GM12874 (cell line): ENCODE measurements around the gene KRT222.

Experiments used
- TF ChIP-seq, protein P1 (sequence below): IDR thresholded peaks from 2 replicates; pipeline ENCODE4 v1.5.1; 2011; ENCODE audit warnings: low read depth, mild to moderate bottlenecking, control low read depth, low read length, moderate library complexity; ENCODE audit not compliant: insufficient read depth

Gene KRT222

DNA sequence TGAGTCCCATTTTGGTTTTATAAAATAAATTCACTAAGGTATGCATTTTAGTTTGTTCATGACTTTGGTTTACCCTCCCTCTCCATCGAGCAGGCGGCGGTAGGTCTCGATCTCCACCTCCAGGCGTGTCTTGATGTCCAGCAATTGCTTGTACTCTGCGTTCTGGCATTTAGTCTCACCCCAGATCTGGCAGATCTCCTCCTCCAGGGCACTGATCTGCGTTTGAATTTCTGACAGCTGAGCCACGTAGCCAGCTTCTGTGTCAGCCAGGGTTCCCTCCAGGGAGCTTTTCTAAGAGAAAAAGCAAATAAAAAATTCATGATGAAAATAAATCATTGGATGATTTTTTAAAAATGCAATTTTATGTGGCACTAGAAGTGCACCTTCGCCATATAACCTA is 34.4 kb upstream of the KRT222 start:
- TF ChIP-seq, protein P1, sequence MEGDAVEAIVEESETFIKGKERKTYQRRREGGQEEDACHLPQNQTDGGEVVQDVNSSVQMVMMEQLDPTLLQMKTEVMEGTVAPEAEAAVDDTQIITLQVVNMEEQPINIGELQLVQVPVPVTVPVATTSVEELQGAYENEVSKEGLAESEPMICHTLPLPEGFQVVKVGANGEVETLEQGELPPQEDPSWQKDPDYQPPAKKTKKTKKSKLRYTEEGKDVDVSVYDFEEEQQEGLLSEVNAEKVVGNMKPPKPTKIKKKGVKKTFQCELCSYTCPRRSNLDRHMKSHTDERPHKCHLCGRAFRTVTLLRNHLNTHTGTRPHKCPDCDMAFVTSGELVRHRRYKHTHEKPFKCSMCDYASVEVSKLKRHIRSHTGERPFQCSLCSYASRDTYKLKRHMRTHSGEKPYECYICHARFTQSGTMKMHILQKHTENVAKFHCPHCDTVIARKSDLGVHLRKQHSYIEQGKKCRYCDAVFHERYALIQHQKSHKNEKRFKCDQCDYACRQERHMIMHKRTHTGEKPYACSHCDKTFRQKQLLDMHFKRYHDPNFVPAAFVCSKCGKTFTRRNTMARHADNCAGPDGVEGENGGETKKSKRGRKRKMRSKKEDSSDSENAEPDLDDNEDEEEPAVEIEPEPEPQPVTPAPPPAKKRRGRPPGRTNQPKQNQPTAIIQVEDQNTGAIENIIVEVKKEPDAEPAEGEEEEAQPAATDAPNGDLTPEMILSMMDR = no peak

- TF ChIP-seq, protein P1 = no peak
Measured at GRCh38 chr17:40697297-40697696, 32.3 kb upstream of the KRT222 start.

GRCh38 chr17:40696651-40697072 is 31.7 kb upstream of the KRT222 start:
- TF ChIP-seq, protein P1 = no peak

- TF ChIP-seq, protein P1 = no peak
Measured at GRCh38 chr17:40695874-40696472, 31.0 kb upstream of the KRT222 start.

- TF ChIP-seq, protein P1 = no peak
Measured at GRCh38 chr17:40694584-40694983, 29.6 kb upstream of the KRT222 start.

DNA sequence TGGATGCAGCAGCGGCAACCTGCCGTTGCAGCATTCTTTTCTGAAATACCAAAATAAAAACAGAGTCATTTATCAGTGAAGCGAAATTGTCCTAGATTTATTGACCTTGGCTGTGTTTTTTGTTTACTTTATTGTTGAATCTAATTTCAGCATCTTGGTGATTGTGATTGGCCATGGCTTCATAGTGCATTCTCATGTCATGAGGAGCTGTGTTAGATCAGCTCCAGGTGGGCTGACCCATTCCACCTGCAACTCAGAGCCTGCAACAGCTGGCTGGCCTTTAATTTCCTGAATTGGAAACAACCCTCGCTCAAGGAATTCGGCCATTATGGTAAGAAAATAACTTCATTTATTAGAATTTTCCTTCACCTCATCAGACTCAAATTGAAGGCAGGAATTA is 22.1 kb upstream of the KRT222 start:
- TF ChIP-seq, protein P1 = no peak

DNA sequence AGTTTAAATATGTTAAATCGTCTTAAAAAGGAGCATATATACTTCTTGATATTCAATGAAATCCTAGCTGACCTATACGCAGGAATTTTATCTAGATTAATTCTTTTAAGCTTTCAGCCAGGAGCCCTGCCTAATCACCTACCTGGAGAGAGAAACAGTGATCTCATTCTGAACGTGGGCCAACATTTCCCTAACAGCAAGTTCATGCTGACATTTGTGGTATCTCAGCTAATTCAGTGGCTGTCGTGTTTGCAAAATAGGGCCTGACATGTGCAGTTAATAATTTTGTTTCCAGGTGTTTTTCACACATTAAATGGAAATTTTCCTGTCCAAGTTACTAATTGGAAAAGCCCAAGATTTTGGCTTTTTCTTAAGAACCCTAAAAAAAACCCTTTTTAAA is 21.2 kb upstream of the KRT222 start:
- TF ChIP-seq, protein P1 = no peak
